Measurements from ENCODE around the gene ACTG1. TPM values are rescaled to one million over a fixed set of nuclear protein-coding genes. Genes with fewer than 3 reads are reported as not detected.

The ACTG1 gene
- total RNA-seq, 1 experiment from 2014 or later, result 2,634 TPM

DNA sequence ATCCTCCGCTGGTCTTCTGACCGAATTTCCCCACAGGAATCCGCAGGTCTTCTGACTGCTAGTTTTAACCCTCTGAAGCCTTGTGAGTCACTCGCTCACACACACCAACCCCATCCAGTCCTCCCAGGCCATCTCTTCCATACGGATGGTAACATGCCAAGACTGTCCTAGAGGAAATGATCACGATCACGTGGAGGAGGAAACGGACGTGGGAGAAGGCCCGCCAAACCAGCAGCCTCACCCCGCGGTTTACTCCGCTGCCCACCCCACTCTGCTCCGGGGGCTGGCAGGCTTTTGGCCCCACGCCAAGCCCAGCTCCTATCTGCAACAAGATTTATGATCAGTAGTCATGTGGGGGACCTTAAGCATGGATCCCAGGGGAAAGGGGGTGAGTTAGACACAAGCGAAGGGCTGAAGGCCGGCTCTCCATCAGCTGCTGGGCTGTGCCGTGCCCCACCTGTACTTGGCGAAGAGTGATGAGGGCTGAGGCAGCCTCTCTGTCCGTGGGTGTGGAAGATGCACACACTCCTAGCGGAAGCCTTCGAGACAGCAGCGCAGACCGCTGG is 41.1 kb upstream of the ACTG1 start:
- DNase-seq, result peak; percentile 62
- peaks cover 8% of the 10 kb centered on the region; the same call in 1 of the 2 replicates for H3K36me3 ChIP-seq (ENCODE audit: insufficient read depth, low read length)
- H3K27me3 ChIP-seq (ENCODE audit: low read length), result no peaks in the 10 kb centered on the region
- H3K79me2 ChIP-seq (ENCODE audit: low read length), result peaks cover 28% of the 10 kb centered on the region
- no peaks in the 10 kb centered on the region for H3K9me2 ChIP-seq (replicated peaks; ENCODE audit: insufficient read depth, low read length)
- H3K4me3 ChIP-seq (ENCODE audit: low read length), result peak overlapping the region; percentile 99
- H3K9me3 ChIP-seq (ENCODE audit: low read length), result no peaks in the 10 kb centered on the region
- H3K4me2 ChIP-seq (ENCODE audit: low read depth, low read length, poor library complexity, severe bottlenecking), result peak overlapping the region; percentile 75
- peak overlapping the region; percentile 68 for H3K27ac ChIP-seq (ENCODE audit: low read length)
- peaks cover 21% of the 10 kb centered on the region for H3K4me1 ChIP-seq (ENCODE audit: low read length)
- no peak overlapping the region; the same call in 1 of the 2 replicates for H2AFZ ChIP-seq (ENCODE audit: low read length)
- peaks cover 4% of the 10 kb centered on the region for H4K20me1 ChIP-seq (ENCODE audit: insufficient read depth, low read depth, low read length)
- peak overlapping the region; percentile 93 for H3K9ac ChIP-seq (ENCODE audit: low read length)

DNA sequence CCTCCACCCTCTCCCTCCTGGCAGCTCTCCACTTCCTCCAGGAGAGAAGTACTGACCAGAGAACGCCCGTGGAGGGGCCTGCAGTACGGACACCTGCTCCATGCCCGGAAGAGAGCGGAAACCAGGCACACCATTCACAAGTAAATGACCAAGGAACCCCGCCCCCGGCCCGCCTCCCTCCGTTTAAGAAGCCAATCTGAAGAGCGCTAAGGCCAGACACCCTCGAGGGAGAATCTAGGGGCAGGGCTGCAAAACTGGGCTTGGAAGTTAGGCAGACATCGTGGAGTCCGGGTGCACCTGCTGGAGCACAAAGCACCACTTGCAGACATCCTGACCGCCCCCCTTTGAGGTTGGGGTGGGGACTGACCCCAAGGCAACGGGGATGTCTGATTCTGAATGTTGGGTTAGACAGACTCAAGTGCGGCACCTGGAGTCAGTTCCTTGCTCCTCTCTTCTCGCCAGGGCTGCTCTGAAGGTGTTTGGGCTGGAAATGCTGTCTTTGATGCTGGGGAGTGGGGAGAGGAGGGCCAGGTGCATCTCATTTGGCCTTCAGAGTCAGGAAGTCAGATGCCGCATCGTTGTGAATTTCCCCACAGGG is 40.5 kb upstream of the ACTG1 start:
- H2AFZ ChIP-seq (ENCODE audit: low read length), result no peak overlapping the region; the same call in 1 of the 2 replicates
- DNase-seq, result peak; percentile 97
- H4K20me1 ChIP-seq (ENCODE audit: insufficient read depth, low read depth, low read length), result peaks cover 4% of the 10 kb centered on the region
- H3K27me3 ChIP-seq (ENCODE audit: low read length), result no peaks in the 10 kb centered on the region
- H3K4me3 ChIP-seq (ENCODE audit: low read length), result peak overlapping the region; percentile 99
- peaks cover 21% of the 10 kb centered on the region for H3K4me1 ChIP-seq (ENCODE audit: low read length)
- H3K36me3 ChIP-seq (ENCODE audit: insufficient read depth, low read length), result peaks cover 8% of the 10 kb centered on the region; the same call in 1 of the 2 replicates
- peak overlapping the region; percentile 74 for H3K27ac ChIP-seq (ENCODE audit: low read length)
- no peaks in the 10 kb centered on the region for H3K9me2 ChIP-seq (replicated peaks; ENCODE audit: insufficient read depth, low read length)
- H3K4me2 ChIP-seq (ENCODE audit: low read depth, low read length, poor library complexity, severe bottlenecking), result peak overlapping the region; percentile 75
- no peaks in the 10 kb centered on the region for H3K9me3 ChIP-seq (ENCODE audit: low read length)
- H3K79me2 ChIP-seq (ENCODE audit: low read length), result peaks cover 28% of the 10 kb centered on the region
- H3K9ac ChIP-seq (ENCODE audit: low read length), result peak overlapping the region; percentile 93

DNA sequence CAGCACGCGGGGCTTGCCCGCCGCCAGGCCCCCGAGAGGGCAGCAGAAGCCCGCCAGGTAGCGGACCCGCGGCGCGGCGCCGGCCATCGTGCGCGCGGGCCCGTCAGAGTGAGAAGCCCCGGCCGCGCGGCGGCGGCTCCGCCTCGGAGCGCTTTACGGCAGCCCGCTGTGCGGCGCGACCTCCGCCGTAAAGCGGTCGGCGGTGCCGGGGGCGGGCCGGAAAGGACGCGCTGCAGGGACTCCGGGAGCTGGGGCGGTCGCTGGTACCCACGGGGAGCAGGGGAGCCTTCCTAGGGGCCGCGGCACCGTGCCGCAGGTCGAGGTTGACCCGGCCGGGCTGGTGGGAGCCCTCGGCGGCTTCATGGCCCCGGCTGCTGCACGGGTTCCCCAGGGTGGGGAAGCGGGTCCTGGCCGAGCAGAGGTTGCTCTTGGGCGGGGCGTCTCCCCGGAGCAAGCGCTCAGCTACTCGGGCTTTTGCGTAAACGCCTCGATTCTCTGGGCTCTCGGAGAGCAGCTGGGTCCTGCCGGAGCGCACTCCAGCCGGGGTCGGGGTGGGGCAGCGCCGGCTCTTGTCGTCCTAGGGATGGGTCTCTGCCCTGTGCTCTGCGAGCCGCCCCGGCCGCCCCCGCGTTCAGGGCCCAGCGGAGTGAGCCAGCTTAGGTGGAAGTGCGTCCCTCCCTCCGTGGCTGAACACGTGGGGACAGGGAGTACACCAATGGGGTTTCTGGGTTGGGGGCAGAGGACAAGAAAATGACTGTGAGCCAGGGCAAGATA is 39.8 kb upstream of the ACTG1 start, which contains the start of gene FAAP100:
FAAP100 (minus strand) TSS at position 110 of the 774 bp plus-strand sequence; CDS start at position 87, 23 bp downstream.
- peak within 1 kb of the TSS; percentile 75 for H3K4me2 ChIP-seq (ENCODE audit: low read depth, low read length, poor library complexity, severe bottlenecking)
- H3K4me3 ChIP-seq (ENCODE audit: low read length), result peak within 1 kb of the TSS; percentile 99
- peak within 1 kb of the TSS; percentile 74 for H3K27ac ChIP-seq (ENCODE audit: low read length)
- H3K9me3 ChIP-seq (ENCODE audit: low read length), result no peaks in the 10 kb centered on the region
- H3K9me2 ChIP-seq (replicated peaks; ENCODE audit: insufficient read depth, low read length), result no peaks in the 10 kb centered on the region
- peak within 1 kb of the TSS; percentile 95; the same call in 1 of the 2 replicates for H2AFZ ChIP-seq (ENCODE audit: low read length)
- H3K36me3 ChIP-seq (ENCODE audit: insufficient read depth, low read length), result peaks cover 8% of the 10 kb centered on the region; the same call in 1 of the 2 replicates
- H3K79me2 ChIP-seq (ENCODE audit: low read length), result peaks cover 28% of the 10 kb centered on the region
- DNase-seq, result peak; percentile 94
- H4K20me1 ChIP-seq (ENCODE audit: insufficient read depth, low read depth, low read length), result peaks cover 4% of the 10 kb centered on the region
- peak within 1 kb of the TSS; percentile 93 for H3K9ac ChIP-seq (ENCODE audit: low read length)
- peaks cover 21% of the 10 kb centered on the region for H3K4me1 ChIP-seq (ENCODE audit: low read length)
- H3K27me3 ChIP-seq (ENCODE audit: low read length), result no peaks in the 10 kb centered on the region

DNA sequence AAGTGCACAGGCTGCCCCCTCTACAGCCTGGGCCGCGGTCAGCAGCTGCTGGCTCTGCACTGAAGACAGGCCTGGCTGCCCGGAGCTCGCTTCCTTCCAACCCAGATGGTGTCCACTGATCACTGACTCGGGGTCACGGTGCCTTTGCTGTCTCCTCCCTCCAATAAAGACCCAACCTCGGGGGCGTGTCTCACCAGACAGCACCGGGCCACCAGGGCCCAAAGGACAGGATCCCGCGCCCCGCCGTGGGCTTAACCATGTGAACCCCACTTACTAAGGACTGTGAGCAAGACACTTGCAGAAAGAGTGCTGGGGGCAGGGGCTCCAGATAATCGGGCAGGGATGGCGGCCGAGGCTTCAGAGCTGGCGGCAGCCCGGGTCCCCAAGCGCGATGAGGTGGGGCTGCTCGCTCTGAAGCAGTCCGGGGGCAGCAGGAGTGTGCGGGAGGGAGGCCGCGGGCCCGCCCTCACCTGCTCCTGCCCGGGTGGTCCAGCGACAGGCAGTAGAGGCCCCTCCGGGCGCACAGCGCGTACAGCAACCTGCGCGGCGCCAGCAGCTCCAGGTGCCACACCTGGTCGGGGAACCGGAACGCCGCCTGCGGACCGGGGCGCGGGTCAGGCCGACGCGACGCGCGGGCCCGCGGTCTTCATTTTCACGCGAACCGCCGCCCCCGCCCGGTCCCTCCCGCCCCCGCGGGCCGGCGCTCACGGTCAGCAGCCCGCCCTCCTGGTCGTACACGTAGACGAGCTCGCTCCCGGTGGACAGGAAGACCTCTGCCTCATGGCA is 39.1 kb upstream of the ACTG1 start:
- peak overlapping the region; percentile 54 for H3K27ac ChIP-seq (ENCODE audit: low read length)
- H3K79me2 ChIP-seq (ENCODE audit: low read length), result peaks cover 28% of the 10 kb centered on the region

DNA sequence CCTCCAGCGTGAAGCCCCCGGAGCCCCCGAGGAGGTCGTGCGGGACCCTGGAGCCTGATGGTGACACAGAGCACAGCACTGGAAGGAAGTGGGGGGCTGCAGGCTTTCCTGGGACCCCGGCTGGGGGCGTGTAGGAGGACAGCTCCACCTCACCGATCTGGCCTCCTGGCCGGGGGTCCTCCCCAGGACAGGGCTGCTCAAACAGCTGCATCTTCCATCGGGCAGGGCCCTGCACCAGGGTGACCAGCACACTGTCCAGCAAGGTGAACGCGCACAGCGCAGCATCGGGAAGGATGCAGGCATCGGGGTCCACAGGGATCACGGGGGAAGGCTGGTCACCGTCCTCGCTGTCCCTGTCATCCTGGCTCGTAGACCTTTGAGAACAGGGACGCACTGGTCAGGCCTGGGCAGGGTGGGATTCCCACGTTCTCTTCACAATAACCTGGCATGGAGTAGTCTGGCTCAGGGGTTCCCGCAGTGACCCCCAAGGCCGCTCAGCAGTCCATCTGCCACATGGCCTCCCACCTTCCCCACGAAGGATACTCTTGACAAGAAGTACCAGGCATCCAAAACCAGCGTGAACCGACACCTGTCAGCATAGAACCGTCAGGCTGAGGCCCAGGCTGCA is 38.3 kb upstream of the ACTG1 start:
- Histone ChIP-seq H3K9me3 (ENCODE audit: low read length) (no peaks in the 10 kb centered on the region), H3K9me2 (replicated peaks; ENCODE audit: insufficient read depth, low read length) (no peaks in the 10 kb centered on the region), H3K4me3 (ENCODE audit: low read length) (peak overlapping the region; percentile 99), H2AFZ (ENCODE audit: low read length) (no peak overlapping the region), H3K4me1 (ENCODE audit: low read length) (peaks cover 21% of the 10 kb centered on the region), H3K36me3 (ENCODE audit: insufficient read depth, low read length) (no peaks in the 10 kb centered on the region; the same call in 1 of the 2 replicates), H3K27ac (ENCODE audit: low read length) (no peak overlapping the region), H3K79me2 (ENCODE audit: low read length) (peaks cover 28% of the 10 kb centered on the region), H3K9ac (ENCODE audit: low read length) (peak overlapping the region; percentile 93), H4K20me1 (ENCODE audit: insufficient read depth, low read depth, low read length) (peaks cover 4% of the 10 kb centered on the region), H3K4me2 (ENCODE audit: low read depth, low read length, poor library complexity, severe bottlenecking) (peak overlapping the region; percentile 75), H3K27me3 (ENCODE audit: low read length) (no peaks in the 10 kb centered on the region)
- no peak for DNase-seq

More for the DNA sequence above, 39.1 kb upstream of the ACTG1 start:
- peak overlapping the region; percentile 99 for H3K4me3 ChIP-seq (ENCODE audit: low read length)
- H3K27me3 ChIP-seq (ENCODE audit: low read length), result no peaks in the 10 kb centered on the region
- H3K36me3 ChIP-seq (ENCODE audit: insufficient read depth, low read length), result peaks cover 3% of the 10 kb centered on the region; the same call in 1 of the 2 replicates
- peaks cover 4% of the 10 kb centered on the region for H4K20me1 ChIP-seq (ENCODE audit: insufficient read depth, low read depth, low read length)
- H3K9me2 ChIP-seq (replicated peaks; ENCODE audit: insufficient read depth, low read length), result no peaks in the 10 kb centered on the region
- H3K9ac ChIP-seq (ENCODE audit: low read length), result peak overlapping the region; percentile 93
- peak overlapping the region; percentile 95; the same call in 1 of the 2 replicates for H2AFZ ChIP-seq (ENCODE audit: low read length)
- H3K9me3 ChIP-seq (ENCODE audit: low read length), result no peaks in the 10 kb centered on the region
- DNase-seq, result peak; percentile 59
- peaks cover 21% of the 10 kb centered on the region for H3K4me1 ChIP-seq (ENCODE audit: low read length)
- H3K4me2 ChIP-seq (ENCODE audit: low read depth, low read length, poor library complexity, severe bottlenecking), result peak overlapping the region; percentile 75

DNA sequence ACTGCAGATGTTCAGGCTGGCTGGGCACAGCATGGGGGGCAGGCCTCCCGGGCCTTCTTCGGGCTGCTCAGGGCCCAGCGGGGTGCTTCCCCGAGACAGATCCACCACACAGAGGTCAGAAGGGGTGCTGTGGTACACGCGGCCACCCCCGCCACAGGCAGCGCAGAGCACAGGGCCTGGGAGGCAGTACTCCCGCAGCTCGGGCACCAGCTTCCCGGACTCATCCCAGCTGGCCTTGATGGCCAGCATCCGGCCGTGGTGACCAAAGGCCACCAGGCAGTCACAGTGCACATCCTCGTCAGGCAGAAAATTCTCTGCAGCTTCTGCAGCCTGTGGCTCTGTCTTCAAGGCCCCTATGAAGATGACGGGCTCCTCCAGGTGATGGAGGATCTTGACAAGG is 37.7 kb upstream of the ACTG1 start:
- Histone ChIP-seq H3K4me2 (ENCODE audit: low read depth, low read length, poor library complexity, severe bottlenecking) (no peak overlapping the region), H3K9me3 (ENCODE audit: low read length) (no peaks in the 10 kb centered on the region)

DNA sequence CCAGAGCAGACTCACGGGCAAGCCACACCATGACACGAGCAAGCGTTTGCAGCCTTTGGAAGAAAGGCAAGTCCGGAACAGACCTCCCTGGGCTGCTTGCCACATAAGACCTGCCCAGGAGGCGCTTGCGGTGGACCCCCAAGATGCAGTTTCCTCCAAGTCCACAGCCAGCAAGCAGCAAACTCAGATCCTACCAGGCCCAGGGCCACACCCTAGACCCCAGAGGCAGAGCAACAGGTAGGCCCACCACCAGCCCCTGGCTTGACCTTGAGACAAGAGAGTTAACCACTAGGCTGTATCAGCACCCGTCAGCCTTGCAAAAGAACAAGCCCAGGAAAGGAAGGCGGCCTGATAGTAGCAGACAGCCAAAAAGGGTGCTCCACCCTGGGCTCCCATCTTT is 37.2 kb upstream of the ACTG1 start:
- no peaks in the 10 kb centered on the region for H3K27me3 ChIP-seq (ENCODE audit: low read length)
- no peak overlapping the region for H3K27ac ChIP-seq (ENCODE audit: low read length)
- no peak overlapping the region for H3K4me3 ChIP-seq (ENCODE audit: low read length)
- peaks cover 28% of the 10 kb centered on the region for H3K79me2 ChIP-seq (ENCODE audit: low read length)
- H2AFZ ChIP-seq (ENCODE audit: low read length), result no peak overlapping the region
- peaks cover 21% of the 10 kb centered on the region for H3K4me1 ChIP-seq (ENCODE audit: low read length)
- no peaks in the 10 kb centered on the region; the same call in 1 of the 2 replicates for H3K36me3 ChIP-seq (ENCODE audit: insufficient read depth, low read length)
- no peaks in the 10 kb centered on the region for H3K9me2 ChIP-seq (replicated peaks; ENCODE audit: insufficient read depth, low read length)
- no peak for DNase-seq
- no peak overlapping the region for H3K9ac ChIP-seq (ENCODE audit: low read length)
- peaks cover 4% of the 10 kb centered on the region for H4K20me1 ChIP-seq (ENCODE audit: insufficient read depth, low read depth, low read length)
- no peak overlapping the region for H3K4me2 ChIP-seq (ENCODE audit: low read depth, low read length, poor library complexity, severe bottlenecking)
- H3K9me3 ChIP-seq (ENCODE audit: low read length), result no peaks in the 10 kb centered on the region

More for the DNA sequence above, 37.7 kb upstream of the ACTG1 start:
- Histone ChIP-seq H3K27ac (ENCODE audit: low read length) (no peak overlapping the region), H3K79me2 (ENCODE audit: low read length) (peaks cover 28% of the 10 kb centered on the region), H3K4me3 (ENCODE audit: low read length) (no peak overlapping the region), H3K4me1 (ENCODE audit: low read length) (peaks cover 21% of the 10 kb centered on the region), H3K9ac (ENCODE audit: low read length) (no peak overlapping the region), H3K9me2 (replicated peaks; ENCODE audit: insufficient read depth, low read length) (no peaks in the 10 kb centered on the region), H2AFZ (ENCODE audit: low read length) (no peak overlapping the region), H4K20me1 (ENCODE audit: insufficient read depth, low read depth, low read length) (peaks cover 4% of the 10 kb centered on the region), H3K27me3 (ENCODE audit: low read length) (no peaks in the 10 kb centered on the region), H3K36me3 (ENCODE audit: insufficient read depth, low read length) (no peaks in the 10 kb centered on the region; the same call in 1 of the 2 replicates)
- no peak for DNase-seq
